GM18907 (cell line): ENCODE data around the gene FAM180B.

Experiments used
- ATAC-seq: cut with Tn5 transposase; IDR thresholded peaks from one replicate; pipeline ENCODE4 v1.9.1; 2021; ENCODE audit warnings: mild to moderate bottlenecking, moderate library complexity; ENCODE audit not compliant: unreplicated experiment

The FAM180B gene

DNA sequence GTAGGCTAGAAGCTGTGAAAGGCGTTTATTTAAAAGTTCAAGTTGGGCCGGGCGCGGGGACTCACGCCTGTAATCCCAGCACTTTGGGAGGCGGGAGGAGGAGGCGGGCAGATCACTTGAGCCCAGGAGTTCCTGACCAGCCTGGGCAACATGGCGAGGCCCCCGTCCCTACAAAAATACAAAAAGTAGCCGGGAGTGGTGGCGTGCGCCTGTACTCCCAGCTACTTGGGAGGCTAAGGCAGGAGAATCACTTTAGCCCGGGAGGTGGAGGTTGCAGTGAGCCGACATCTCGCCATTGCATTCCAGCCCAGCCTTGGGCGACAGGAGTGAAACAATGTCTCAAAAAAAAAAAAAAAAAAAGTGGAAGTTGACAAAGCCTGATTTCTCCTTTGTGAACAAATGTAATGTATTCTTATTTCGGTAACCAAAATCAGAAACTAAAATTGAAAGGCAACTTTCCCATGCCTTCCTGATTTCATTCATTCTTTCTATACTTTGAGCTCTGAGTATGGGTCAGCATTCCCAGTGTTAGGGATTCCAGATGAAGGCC lies 20.3 kb upstream of the FAM180B start:
- ATAC-seq, result peak; percentile 6

DNA sequence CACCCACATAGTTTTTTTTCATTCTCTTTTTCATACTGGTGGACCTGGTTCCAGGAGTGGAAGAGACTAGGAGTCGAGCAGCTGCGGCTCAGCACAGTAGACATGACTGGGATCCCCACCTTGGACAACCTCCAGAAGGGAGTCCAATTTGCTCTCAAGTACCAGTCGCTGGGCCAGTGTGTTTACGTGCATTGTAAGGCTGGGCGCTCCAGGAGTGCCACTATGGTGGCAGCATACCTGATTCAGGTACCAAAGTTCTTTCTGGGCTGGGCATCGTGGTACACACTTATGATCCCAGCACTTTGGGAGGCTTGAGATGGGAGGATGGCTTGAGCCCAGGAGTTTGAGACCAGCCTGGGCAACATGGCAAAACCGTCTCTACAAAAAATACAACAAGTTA lies 16.8 kb upstream of the FAM180B start:
- no peak for ATAC-seq

DNA sequence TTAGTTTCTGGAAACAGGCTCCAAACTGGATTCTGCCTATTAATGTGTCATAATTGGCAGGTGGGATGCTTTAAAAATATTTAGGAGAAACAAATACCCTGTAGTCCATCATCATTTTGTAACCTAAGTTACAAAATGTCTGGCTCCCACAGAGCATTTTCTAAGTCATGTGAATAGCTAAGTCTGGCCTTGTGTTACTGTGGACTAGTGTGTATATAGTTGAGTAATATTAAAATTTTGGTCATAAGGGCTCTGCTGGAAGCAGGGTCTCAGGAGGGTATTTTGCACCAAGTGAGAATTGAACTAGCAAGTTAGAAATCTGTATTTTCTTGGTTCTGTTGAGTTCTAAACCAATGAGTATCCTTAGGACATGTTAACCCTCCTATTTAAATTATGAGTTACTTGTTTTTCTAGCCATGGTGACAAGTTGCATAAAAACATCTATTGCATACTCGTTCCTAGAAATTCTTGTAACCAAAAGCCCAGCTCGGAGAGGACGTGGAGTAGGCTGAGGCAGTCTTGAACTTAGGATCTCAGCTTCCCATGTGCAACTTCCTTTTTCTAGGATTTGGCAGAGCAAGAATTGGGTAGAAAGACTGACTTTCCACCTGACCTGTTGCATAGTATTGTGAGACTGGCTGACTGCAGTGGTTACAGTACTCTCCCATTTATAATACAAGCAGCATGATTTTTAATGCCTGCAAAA lies 15.7 kb upstream of the FAM180B start:
- ATAC-seq, result no peak

DNA sequence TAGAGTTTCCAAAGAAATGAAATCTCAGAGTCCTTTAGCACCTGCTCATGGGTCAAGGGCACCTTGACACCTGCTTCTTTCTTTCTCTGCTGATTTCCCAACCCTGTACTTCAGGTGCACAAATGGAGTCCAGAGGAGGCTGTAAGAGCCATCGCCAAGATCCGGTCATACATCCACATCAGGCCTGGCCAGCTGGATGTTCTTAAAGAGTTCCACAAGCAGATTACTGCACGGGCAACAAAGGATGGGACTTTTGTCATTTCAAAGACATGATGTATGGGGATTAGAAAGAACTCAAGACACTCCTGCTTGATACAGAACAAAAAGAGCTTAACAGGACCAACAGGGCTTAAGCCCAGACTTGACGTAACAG lies 15.1 kb upstream of the FAM180B start:
- ATAC-seq, result no peak

DNA sequence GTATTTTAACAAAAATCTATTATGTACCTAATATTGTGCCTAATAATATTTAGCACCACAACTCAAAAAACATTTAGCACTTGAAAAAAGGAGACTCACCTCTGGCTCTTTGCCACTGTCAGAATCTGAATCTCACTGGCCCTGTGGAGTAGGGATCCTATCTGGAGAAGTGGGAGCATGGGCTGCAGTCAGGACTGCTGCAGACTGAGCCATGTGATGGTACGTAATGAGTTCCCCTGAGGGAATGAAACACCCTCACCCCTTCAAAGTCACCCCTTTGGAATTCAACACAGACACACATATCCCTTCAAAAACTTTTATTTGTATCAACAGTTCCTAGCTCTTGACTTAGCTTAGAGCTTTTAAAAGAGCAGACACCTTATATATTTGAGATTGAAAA lies 14.6 kb upstream of the FAM180B start:
- no peak for ATAC-seq

DNA sequence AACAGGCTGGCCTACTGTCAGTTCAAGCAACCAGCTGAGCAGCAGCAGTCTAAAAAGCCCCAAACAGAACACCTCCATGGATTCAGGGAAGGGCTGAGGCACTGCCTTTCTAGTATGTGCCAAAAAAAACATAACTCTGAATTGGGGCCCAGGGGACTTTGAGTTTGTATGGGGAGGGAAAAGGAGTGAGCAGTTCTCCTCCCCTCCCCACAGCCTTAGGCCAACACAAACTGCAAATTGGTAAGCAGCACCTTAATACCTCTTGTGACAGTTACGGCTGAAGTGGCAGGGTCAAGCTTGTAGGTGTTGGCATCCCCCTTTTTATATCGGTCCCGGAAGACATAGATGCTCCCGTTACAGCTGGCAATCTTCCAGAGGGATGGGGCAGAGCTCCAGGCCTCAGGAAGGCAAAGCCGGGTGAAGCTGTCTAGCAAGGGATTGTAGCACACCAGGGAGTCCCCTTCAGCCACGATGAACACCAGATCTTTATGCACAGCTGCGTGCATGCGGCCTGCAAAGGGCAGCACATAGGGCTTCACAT lies 13.7 kb upstream of the FAM180B start:
- ATAC-seq, result no peak

DNA sequence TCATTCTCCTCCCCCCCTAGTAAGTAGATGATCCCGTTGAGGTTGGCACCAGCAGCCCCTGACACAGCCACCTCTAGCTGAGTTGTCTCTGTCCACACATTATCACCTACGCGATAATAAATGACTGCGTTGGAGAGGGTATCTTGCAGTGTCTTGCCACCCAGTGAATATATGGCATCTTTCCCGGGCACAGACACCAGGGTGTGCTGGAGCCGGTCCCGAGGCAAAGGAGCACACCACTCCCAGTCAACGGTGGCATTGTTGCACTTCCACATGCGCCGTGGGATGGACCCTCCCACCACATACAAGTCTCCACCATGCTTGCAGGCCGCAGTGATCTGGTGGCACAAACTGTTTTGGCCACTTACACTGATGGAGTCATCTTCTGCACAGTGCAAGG lies 13.2 kb upstream of the FAM180B start:
- no peak for ATAC-seq

DNA sequence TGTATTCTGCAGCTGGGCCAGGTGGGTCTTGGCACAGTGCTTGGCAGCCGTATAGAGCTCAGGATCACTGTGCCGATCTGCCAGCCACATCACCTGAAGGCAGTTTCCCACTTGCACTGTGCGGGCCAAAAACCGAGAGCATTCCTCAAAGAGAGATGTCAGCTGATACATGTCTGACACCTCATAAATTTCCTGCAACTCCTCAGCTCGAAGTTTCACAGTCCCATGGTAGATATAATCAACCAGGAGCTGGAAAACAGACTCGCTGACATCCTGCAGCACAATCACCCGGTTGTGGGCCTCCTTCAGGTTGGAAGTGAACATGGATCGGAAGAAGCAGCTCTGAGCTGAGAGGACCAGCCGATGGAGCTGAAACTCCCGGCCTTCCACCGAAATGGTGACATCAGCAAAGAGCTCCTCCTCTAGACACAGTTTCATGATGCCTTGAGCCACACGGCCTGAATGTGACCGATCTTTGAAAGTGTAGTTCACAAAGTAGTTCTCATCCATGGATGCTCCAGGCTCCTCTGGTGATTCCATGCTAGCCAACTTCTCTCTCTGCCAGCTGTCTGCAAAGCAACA lies 8.9 kb upstream of the FAM180B start:
- ATAC-seq, result no peak

DNA sequence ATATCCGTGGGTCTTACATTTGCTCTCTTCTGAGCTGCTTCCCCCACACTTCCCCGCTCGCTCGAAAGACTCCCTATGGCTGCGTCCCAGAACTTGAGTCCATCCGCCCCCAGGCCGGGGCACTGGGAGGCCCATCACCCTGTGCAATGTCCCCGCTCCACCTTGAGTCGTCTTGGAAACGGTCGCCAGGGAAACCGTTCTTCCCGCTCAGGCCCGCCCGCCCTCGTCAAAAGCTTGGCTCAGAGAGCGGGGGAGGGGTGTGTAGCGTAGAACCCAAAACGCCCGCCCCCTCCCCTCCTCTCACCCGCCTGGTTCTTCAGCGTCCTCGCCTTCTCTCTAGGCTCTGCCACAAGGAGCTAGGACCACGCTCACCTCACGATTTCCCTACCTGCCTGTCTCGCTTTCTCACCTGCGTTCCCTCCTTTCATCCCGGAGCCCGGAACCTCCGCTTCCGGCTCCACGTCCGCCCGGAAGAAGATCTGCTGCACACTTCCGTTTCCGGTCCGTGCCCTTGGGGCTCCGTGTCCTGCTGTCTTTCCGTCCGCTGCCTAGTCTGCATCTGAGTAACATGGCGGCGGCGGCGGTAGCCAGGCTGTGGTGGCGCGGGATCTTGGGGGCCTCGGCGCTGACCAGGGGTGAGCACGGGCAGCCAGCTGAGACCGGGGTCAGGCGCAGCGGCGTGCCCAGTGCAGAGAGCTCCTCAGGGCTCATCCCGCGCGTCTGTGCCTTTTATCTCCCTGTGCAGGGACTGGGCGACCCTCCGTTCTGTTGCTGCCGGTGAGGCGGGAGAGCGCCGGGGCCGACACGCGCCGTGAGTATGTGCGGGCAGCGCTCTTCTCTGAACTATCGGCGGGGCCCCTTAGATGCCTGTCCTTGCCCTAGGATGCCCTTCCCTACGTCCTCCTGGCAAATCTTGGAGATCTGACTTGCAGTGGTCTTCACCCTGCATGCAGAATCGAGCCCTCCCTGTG lies 7.7 kb upstream of the FAM180B start, which contains the start of the genes KBTBD4 and NDUFS3:
Gene KBTBD4, minus strand, starts transcription at position 447 of the 971 bp plus-strand sequence. Its CDS starts 19 bp downstream, at position 428.
Gene NDUFS3, plus strand, starts transcription at position 551 of the 971 bp plus-strand sequence. Its CDS starts 18 bp downstream, at position 569.
- ATAC-seq, result peak; percentile 91

DNA sequence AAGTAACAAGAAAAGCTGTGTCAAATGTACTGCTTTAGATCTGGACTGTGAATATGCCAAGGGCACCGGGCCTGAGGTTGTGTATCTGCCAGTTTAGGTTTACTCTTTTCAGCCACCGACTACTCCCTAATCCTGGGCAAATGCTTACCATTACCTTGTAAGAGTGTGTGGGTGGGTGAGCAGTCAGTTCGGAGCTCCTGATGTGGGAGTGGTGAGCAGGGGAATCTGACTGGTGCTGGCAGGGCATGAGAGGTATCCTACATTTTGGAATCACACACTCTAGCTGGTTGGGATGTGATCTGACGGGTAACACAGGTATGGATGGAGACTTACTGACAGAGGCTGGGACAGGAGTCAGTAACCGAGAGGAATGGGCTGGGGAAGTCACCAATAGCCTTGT lies 2.6 kb upstream of the FAM180B start:
- ATAC-seq, result no peak

DNA sequence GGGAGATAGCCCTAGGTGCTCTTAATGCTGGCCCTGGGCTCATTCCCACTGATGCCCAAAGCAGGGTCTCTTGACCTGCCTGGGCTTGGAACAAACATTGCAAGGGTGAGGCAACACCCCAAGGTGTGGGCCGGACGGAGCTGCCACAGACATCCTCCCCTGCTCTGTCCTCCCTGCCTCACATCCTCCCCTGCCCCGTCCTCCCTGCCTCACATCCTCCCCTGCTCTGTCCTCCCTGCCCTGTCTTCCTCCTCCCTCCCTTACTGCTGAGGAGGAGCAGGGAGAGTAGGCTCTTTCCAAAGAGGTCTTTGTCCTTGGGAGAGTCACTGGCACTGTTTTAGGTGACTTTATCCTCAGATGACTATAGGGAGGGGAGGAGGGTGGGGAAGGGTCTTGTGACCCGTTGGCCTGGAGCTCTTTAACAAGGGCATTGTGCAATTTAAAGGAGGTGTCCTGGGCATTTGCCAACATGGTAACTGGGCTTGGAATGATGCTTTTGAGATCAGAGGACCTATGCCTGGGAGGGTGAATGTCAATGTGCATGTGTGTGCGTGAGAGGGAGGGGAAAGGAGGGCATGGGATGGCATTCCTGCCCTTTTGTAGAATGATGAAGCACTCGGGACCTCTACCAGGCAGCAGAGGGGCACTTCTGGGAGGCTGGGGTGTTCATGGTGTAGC lies 700 bp downstream of the FAM180B start:
- no peak for ATAC-seq

DNA sequence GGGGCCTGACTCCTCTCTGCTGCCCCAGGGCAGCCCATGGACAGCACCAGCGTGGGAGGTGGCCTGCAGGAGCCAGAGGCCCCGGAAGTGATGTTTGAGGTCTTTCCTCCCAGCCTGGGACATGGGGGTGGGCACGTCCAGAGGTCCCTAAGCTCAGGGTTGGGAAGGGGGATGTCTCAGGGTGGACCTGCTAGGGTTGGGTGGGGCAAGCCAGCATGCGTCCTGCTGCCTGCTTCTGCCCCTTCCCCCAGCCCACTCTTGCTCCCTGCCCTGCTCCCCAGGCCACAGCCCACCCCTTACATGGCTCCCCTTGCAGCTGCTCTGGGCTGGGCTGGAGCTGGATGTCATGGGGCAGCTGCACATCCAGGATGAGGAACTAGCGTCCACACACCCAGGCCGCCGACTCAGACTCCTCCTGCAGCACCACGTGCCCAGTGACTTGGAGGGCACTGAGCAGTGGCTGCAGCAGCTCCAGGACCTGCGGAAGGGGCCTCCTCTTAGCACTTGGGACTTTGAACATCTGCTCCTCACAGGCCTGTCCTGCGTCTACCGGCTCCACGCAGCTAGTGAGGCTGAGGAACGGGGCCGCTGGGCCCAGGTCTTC lies 1.3 kb downstream of the FAM180B start:
- no peak for ATAC-seq

DNA sequence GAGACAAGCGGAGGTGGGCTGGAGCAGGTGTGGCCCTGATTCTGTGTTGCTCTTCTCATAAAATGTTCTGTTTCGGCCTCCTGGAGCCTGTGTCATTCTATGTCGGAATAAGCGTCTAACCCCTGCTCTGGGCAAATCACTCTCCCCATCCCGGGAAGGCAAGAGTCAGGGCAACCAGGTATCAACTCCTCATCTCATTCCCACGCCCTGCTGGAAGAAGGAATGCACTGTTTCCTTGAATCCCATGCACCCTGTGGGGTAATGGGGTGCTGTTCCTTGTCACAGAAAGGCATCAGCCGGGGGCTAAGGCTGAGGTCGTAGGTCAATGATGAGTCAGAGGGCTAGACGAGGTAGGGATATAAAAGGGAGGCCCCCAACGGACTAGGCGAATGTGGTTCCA lies 2.6 kb downstream of the FAM180B start:
- no peak for ATAC-seq

DNA sequence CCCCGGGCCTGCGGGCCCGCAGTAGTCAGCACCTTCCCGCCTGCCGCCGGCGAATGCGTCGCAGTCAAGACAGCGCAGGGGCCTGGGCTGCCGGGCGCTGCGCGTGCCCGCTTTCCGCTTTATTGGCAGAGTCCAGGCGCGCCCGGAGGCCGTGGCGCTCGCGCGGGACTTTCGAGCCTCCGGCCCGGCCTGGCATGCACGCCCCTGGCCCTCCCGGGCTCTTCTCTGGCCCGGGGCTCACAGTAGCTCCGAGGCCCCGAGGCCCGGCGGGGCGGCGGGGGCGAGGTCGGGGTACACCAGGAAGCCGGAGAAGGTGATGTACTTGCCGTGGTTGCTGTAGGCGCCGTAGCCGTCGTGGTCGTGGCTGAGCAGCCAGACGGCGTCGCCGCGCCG lies 3.1 kb downstream of the FAM180B start:
- ATAC-seq, result no peak

DNA sequence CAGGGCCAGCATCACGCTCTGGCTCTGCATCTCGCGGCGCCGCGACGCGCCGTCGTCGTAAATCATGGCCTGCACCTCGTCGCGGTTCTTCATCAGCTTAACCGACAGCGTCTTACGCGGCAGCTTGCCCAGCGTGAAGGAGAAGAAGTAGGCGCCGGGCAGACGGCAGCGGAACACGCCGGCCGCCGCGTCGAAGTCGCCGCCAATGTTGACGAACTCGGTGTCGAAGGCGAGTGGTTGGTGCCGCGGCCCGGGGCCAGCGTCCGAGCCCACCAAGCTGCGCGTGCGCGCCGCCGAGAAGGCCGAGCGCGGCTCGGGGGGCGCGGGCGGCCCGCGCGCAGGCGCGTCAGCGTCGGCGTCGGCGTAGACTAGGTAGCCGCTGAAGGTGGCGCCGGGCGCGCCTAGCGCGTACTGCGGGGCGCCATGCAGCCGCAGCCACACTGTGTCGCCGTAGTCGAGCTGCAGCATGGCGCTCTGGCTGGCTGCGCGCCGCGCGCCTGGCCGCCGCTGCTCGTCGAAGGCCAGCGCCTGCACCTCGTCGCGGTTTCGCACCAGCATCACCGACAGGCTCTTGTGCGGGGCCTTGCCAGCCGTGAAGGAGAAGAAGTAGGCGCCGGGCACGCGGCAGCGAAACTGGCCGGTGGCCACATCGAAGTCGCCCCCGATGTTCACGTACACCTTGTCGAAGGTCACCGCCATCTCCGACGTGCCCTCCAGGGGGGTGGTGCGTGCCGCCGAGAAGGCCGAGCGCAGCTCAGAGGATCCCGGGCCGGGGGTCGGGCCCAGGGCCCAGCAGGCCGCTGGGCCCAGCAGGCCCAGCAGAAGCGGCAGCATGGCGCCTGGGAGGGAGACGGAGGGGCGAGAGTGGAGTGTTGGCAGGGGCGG lies 3.7 kb downstream of the FAM180B start:
- no peak for ATAC-seq

DNA sequence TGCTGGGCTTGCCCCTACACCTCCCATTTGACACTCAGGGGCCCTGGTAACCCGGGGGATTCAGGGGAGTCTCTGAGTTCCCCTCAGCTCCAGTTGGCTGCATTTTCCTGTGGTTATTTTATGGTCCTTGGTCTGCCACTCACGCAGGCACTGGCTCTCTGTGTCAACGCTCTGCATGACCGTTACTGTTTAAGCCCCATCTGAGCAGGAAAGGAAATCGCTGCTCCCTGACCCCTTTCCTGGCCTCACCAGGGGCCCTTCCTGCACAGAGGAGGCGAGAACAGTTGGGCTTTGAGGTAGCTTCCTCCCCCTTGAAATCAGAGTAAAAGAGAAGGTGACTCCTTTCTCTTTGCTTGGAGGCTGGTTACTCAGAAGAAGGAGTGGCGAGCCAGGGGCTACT lies 5.3 kb downstream of the FAM180B start:
- no peak for ATAC-seq

DNA sequence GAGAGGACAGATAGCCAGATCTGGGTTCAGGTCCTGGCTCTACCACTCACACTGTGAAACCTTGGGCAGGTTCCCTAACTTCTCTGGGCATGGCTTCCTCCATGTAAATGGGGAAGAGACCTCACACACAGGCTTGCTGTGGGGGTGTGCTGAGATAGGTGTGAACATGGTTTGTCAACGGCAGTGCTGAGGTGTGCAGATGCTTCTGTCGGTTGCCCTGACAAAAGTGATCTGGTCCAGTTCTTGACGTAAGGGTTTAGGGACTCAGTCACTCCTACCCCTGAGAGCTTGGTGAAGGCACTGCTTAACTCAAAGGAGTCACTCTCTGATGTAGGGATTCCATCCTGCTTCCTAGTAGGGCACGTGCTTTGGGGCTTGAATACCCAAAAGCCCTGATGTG lies 5.8 kb downstream of the FAM180B start:
- no peak for ATAC-seq

DNA sequence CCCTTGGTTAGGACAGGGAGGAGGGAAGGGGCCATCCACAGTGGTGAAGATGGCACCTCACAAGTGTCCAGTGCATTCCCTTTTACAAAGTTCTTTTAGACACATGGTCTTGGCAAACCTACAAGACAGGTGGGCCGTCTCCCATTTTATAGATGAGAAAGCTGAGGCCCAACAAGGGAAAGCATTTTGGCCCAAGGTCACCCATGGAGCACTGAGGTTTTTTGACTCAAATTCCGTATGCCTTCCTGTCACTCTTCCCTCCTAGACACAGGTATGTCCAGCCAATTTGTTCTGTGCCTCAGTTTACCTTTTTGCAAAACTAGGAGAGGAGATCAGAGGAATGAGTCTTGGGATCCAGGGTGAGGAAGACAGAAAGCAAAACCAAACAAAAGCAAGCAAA lies 6.5 kb downstream of the FAM180B start:
- no peak for ATAC-seq

DNA sequence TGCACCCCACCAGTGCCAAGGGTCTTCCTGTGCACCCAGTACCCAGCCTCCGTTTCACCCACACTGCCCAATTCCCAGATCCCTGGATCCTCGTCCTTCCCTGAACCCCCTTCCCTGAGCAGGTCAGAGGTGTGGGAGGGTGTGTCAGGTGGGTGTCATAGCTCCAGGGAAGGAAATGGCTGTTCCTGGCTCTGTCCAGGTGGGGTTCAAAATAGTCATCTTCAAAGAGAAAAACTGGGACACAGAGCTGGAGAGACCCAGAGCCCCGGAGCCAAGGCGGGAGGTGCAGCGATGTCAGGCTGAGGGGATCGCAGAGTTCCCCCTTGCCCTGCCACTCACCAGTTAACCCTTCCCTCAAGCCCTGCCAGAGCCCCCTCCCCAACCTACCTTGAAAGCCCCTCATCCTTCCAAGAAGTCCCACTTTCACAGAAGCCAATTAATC lies 7.0 kb downstream of the FAM180B start:
- ATAC-seq, result no peak
